HG03442 (cell line): ENCODE results near the gene TTC7B.

Experiments used
- ATAC-seq: cut with Tn5 transposase; IDR thresholded peaks from one replicate; pipeline ENCODE4 v1.9.1; 2021; ENCODE audit warnings: mild to moderate bottlenecking, moderate library complexity; ENCODE audit not compliant: unreplicated experiment

Gene TTC7B

DNA sequence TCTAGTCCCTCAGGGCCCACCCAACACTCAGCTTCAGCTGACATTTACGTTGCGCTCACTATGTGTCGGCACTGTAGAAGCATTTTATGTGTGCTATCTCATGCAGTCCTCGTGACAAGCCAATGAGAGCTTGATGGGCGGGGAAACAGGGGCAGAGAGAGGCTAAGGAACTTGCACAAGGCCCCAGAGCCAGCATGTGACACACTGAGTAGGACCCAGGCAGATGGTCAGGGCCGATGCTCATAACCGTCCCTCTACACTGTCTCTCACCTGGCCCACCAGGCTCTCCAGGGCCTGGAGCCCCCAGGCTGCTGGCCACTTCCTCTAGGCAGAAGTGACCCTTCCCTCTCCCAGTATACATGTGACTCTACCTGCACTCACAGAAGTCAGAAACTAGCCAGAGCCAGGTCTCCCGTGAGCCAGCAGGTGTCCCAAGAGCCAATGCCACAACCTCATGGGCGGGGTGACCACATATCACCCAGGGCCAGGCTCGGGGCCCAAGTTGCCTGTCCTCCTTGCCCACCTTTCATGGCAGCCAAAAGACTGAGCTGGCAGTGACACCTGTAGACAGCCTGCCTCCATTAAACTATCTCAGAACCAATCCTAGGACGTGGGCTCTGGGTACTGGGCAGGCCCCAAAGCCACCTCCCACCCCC lies 38.3 kb downstream of the TTC7B start:
- no peak for ATAC-seq

DNA sequence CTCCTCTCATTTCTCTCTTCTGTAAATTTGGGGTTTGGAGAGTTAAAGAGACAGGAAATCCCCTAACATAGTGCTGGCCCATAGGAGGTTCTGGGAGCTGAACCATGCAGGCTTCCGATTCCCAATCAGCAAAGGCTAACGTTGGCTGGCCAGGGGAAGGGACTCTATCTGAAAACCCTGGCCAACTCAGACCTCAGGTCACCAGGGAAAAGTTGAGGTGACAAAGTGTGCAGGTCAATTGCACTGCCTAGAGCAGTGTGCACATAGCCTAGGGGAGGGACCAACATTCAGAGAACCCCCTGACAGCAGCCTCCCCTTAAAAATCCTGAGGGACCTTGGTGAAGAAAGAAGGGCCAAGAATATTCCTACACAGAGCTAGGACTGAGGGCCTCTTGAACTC lies 38.9 kb downstream of the TTC7B start:
- ATAC-seq: no peak

- no peak for ATAC-seq
Observed at GRCh38 chr14:90775441-90775840, 40.8 kb downstream of the TTC7B start.

- no peak for ATAC-seq
Observed at GRCh38 chr14:90774316-90774715, 41.9 kb downstream of the TTC7B start.

- ATAC-seq: no peak
Observed at GRCh38 chr14:90773705-90774104, 42.5 kb downstream of the TTC7B start.

- ATAC-seq: no peak
Observed at GRCh38 chr14:90773196-90773486, 43.1 kb downstream of the TTC7B start.

DNA sequence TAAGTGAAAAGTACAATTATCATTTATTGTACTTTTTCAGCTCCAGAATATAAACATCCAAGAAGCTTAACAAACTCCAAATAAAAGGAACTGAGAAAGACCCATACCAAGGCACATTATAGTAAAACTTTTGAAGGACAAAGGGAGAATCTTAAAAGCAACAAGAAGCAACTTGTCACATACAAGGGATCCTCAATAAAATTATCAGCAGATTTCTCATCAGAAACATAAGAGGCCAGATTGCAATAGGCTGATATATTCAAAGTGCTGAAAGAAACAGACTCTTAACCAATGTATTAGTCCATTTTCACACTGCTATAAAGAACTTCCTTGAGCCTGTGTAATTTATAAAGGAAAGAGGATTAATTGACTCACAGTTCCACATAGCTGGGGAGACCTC lies 48.3 kb downstream of the TTC7B start:
- no peak for ATAC-seq

GRCh38 chr14:90760591-90761316 lies 55.5 kb downstream of the TTC7B start:
- ATAC-seq: no peak

- no peak for ATAC-seq
Observed at GRCh38 chr14:90760078-90760444, 56.2 kb downstream of the TTC7B start.

- no peak for ATAC-seq
Observed at GRCh38 chr14:90759370-90760077, 56.7 kb downstream of the TTC7B start.

DNA sequence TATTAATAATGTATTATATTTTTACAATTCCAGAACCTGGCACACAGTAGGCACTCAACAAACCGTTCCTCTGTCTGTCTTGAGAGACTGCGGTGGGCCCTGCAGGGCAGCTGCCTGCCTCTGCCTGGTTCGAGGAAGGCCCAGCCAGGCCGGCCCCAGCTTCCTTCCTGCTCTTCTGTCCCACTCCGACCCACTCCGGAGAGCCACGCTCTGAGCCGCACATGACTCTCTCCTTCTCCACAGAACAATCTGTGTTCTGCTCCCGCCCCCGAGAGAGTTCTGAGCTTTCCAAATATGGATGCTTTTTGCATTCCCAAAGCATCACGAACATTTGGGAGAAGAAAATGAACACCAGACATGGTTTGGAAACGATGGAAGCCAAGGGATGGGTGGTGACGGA lies 57.3 kb downstream of the TTC7B start:
- ATAC-seq: no peak

DNA sequence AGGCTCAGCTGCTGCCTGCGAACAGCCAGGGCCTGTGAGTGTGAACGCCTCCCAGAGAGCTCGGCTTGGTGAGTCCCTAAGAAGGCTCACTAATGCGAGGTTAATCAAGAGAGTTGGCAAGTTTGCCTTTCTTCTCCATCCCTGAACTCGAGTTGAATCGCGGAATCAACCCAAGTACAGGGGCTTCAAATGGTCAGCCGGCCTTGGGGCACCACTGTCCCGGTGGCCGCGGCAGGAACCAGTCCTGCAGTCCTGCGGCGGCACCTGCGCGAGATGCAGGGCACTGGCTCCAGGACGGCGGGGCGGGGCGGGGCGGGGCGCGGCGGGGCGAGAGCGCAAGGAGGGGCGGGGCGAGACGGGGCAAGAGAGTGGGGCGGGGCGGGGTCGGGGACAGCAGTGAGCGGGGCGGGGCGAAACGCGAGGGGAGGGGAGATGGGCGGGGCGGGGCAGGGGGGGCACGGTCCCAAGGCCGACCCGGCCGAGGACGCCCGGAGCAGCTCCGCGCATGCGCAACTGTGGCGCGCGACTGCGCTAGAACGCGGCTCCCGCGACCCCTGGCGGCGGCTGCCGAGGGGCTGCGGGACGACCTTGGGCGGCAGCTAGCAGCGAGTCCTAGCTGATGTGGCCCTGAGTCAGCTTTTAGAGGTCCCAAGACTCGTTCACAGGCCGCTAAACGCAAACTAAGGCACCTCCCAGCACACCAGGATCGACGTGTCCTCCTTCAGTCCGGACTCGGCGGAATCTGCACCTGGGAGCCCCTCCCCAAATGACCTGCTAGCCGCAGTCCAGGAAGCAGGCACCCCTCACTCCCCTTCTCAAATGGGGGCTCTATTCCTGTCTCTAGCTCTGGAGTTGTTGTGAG lies 58.0 kb downstream of the TTC7B start:
- peak; percentile 87 for ATAC-seq

GRCh38 chr14:90757452-90757851 lies 58.8 kb downstream of the TTC7B start:
- ATAC-seq: no peak

- ATAC-seq: no peak
Observed at GRCh38 chr14:90756755-90757345, 59.4 kb downstream of the TTC7B start.

GRCh38 chr14:90755661-90756304 lies 60.4 kb downstream of the TTC7B start:
- ATAC-seq: no peak

GRCh38 chr14:90753456-90754005 lies 62.7 kb downstream of the TTC7B start:
- ATAC-seq: no peak

DNA sequence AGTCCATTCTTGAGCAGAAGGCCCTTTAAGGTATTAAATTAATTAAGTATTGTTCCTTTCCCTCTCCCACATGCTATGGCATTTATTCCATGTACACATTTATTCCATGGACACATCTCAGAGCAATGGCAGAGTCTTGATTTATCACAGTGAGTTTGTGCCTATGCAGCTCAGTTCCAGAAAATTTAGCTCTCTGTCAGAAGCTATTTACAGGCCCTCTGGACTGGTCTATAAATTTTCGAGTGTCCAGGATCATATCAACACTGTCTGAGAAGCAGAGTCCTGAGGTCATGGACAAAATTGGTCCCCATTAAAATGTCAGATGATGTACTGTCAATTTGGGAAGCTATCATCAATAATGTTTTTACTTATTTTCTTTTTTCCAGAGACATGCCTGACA lies 65.5 kb downstream of the TTC7B start:
- ATAC-seq: no peak

DNA sequence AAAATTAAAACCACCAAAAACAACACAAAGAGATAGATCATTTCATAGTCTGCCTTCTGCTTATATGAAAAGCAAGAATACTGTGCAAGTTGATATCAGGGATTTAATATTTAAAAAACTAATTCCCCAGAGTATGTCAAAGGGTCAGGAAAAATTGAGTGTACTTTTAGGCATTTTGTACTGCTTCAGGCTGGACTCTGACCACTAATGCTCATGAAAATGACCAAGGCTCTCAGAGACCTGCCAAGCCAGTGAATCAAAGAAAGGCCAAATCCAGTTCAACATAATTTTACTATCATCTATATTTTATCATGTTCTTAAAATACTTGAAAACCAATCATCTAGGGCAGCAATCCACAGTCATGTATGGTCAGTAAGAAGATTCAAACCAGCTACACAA lies 66.0 kb downstream of the TTC7B start:
- no peak for ATAC-seq

- ATAC-seq: no peak
Observed at GRCh38 chr14:90747909-90748308, 68.3 kb downstream of the TTC7B start.

DNA sequence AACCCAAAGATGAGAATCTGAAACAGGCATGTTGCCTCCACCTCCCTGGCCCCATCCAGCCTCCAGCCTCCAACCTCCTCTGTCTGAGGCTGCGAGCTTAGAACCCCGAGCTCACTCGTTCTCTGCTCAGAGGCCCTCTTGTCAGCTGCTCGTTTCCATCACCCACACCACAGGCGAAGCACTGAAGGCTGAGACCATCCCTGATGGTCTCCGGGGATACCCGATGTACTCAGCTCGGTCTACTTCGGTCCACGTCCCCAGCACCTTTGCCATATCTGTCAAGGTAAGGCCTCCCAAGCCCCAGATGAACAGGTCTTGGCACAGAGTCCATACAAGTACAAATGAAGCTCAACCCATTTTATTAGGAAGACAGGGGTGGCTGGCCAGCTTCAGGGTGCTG lies 72.4 kb downstream of the TTC7B start:
- ATAC-seq: no peak
